Activated CD8-positive, alpha-beta T cell treated with anti-CD3 and anti-CD28 coated beads for 36 hours (primary cell): ENCODE data around the gene ASXL2. TPM values are rescaled to one million over a fixed set of nuclear protein-coding genes. Genes with fewer than 3 reads are reported as not detected.
A peak's percentile ranks its signal among the peaks of the same experiment; 100 is the strongest.

Experiments used
- ATAC-seq: fragments of 200-7000 bp; cut with Tn5 transposase; one replicate; pipeline ENCODE4 v1.10.0; 2021; ENCODE audit warnings: mild to moderate bottlenecking, moderate library complexity
- CTCF ChIA-PET: fragments of 350-600 bp; sonication (Branson Sonifier 250); formaldehyde crosslinking; loops from one replicate; lab custom pipeline; 2021; ENCODE audit warnings: antibody characterized with exemption; lab: Charles Lee
- POLR2A ChIA-PET: fragments of 350-600 bp; sonication (Branson Sonifier 250); formaldehyde crosslinking; loops from one replicate; lab custom pipeline; 2021; ENCODE audit warnings: antibody characterized with exemption; lab: Charles Lee
- DNase-seq: peaks from one replicate; pipeline ENCODE4 v3.0.0-alpha.2; 2020
- H3K27ac Mint-ChIP-seq: one replicate; pipeline ENCODE4 v1.8.0; 2021; ENCODE audit warnings: mild to moderate bottlenecking, mixed read lengths
- H3K27me3 Mint-ChIP-seq: one replicate; pipeline ENCODE4 v1.8.0; 2021; ENCODE audit warnings: mixed read lengths
- H3K36me3 Mint-ChIP-seq: one replicate; pipeline ENCODE4 v1.8.0; 2021; ENCODE audit warnings: low read depth, mixed read lengths
- H3K4me1 Mint-ChIP-seq: one replicate; pipeline ENCODE4 v1.8.0; 2021; ENCODE audit warnings: low read depth, mixed read lengths
- H3K4me3 Mint-ChIP-seq: one replicate; pipeline ENCODE4 v1.8.0; 2021; ENCODE audit warnings: mild to moderate bottlenecking, moderate library complexity, mixed read lengths
- H3K9me3 Mint-ChIP-seq: one replicate; pipeline ENCODE4 v1.8.0; 2021; ENCODE audit warnings: mixed read lengths
- intact Hi-C: fragments of 100-400 bp; cut with micrococcal nuclease; formaldehyde crosslinking; loops from one replicate; pipeline ENCODE4 v1.10.0; 2022
- total RNA-seq, 2 experiments: library from RNA; stranded (reverse); gene quantifications; one replicate each; pipeline ENCODE4 v1.2.3, GENCODE V29; 2021
- TF ChIP-seq, protein P1 (sequence below): fragments of 200-600 bp; IDR thresholded peaks from one replicate; pipeline ENCODE4 v1.8.0; 2022; ENCODE audit warnings: antibody characterized with exemption, mild to moderate bottlenecking

ASXL2 gene
- total RNA-seq, 2 experiments from 2014 or later, result 42.5 to 42.8 TPM

DNA sequence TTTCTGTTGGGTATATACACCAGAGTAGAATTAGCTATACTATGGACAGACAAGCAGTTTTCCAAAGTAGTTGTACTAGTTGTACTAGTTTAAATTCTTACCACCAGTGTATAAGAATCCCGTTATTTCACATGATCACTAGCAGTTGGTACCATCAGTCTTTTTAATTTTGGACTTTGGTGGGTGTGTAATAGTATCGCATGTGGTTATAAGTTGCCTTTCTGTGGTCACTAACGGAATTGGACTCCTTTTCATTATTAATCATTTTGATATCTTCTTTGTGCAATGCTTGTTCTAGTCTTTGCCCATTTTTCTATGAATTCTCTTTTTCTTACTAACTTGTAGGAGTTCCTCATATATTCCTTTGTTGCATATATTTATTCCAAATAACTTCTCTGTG is 89.8 kb downstream of the ASXL2 start:
- peak overlapping the region; percentile 82 for H3K27ac Mint-ChIP-seq
- intact Hi-C loops, result no loop called here
- POLR2A ChIA-PET, result interaction anchor here (1.3 to 1.5 kb wide), 3 partner anchors 9 to 409 kb away, joined by 3 to 5 read pairs (median 4); no protein-coding TSS in a partner anchor
- H3K4me3 Mint-ChIP-seq, result peak overlapping the region; percentile 34
- peaks cover 45% of the 10 kb centered on the region for H3K36me3 Mint-ChIP-seq
- TF ChIP-seq, protein P1, sequence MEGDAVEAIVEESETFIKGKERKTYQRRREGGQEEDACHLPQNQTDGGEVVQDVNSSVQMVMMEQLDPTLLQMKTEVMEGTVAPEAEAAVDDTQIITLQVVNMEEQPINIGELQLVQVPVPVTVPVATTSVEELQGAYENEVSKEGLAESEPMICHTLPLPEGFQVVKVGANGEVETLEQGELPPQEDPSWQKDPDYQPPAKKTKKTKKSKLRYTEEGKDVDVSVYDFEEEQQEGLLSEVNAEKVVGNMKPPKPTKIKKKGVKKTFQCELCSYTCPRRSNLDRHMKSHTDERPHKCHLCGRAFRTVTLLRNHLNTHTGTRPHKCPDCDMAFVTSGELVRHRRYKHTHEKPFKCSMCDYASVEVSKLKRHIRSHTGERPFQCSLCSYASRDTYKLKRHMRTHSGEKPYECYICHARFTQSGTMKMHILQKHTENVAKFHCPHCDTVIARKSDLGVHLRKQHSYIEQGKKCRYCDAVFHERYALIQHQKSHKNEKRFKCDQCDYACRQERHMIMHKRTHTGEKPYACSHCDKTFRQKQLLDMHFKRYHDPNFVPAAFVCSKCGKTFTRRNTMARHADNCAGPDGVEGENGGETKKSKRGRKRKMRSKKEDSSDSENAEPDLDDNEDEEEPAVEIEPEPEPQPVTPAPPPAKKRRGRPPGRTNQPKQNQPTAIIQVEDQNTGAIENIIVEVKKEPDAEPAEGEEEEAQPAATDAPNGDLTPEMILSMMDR, result no peak
- peaks cover 48% of the 10 kb centered on the region for H3K4me1 Mint-ChIP-seq
- peak; percentile 64 for ATAC-seq
- CTCF ChIA-PET, result interaction anchor here (1.1 to 2.5 kb wide), 4 partner anchors 9 to 64 kb away, joined by 3 to 11 read pairs (median 4); no protein-coding TSS in a partner anchor
- DNase-seq, result no peak
- H3K9me3 Mint-ChIP-seq, result no peaks in the 10 kb centered on the region
- no peaks in the 10 kb centered on the region for H3K27me3 Mint-ChIP-seq

DNA sequence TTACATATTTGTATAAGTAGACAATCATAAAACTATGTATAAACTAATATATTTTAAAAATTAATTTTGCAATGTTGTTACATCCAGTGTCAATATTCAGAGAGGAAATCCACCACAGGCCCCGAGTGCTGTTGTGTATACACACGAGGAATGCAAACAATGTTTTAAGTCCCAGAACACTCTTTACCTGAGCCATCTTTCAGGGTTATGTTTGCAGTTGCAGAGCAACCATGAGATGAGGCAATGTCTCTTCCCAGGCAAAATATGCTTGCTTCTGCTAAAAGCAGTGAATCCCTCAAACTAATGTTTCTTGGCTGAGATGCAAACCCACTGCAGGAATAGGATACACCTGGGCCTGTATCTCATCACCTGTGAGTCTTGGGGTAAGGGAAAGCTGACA is 91.3 kb downstream of the ASXL2 start:
- Mint-ChIP-seq H3K4me1 (peaks cover 44% of the 10 kb centered on the region), H3K4me3 (no peak overlapping the region), H3K9me3 (no peaks in the 10 kb centered on the region)

DNA sequence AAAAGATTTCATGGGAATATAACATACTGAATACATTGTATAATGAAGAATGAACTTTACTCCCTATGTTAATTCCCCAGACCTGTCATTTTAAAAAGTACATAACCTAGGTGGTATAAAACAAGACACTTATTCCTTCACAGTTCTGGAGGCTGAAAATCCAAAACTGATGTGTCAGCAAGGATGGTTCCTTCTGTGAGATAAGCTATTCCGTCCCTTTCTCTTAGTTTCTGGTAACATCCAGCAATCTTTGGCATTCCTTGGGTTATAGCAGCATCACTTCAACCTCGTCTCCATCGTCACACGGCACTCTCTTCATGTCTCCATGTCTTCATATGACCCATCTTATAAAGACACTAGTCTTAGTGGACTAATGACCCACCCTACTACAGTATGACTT is 93.9 kb downstream of the ASXL2 start:
- no peak overlapping the region for H3K4me3 Mint-ChIP-seq
- peaks cover 24% of the 10 kb centered on the region for H3K36me3 Mint-ChIP-seq
- DNase-seq (no peak), ATAC-seq (no peak)
- no peaks in the 10 kb centered on the region for H3K9me3 Mint-ChIP-seq
- ChIA-PET CTCF (interaction anchor here (1.7 kb wide), 1 partner anchor 40 kb away, joined by 3 read pairs; no protein-coding TSS in a partner anchor), POLR2A (interaction anchor here (0.6 to 1.0 kb wide), 3 partner anchors 13 to 43 kb away, joined by 3 to 4 read pairs (median 3); no protein-coding TSS in a partner anchor)
- peaks cover 23% of the 10 kb centered on the region for H3K4me1 Mint-ChIP-seq
- intact Hi-C loops, result no loop called here
- TF ChIP-seq, protein P1, result no peak
- no peaks in the 10 kb centered on the region for H3K27me3 Mint-ChIP-seq
- no peak overlapping the region for H3K27ac Mint-ChIP-seq

More for the DNA sequence above, 91.3 kb downstream of the ASXL2 start:
- ATAC-seq (no peak), DNase-seq (no peak)
- TF ChIP-seq, protein P1, result no peak
- intact Hi-C loops, result no loop called here
- ChIA-PET POLR2A (no interaction called here), CTCF (no interaction called here)
- no peaks in the 10 kb centered on the region for H3K27me3 Mint-ChIP-seq
- H3K27ac Mint-ChIP-seq, result no peak overlapping the region
- H3K36me3 Mint-ChIP-seq, result peaks cover 41% of the 10 kb centered on the region

DNA sequence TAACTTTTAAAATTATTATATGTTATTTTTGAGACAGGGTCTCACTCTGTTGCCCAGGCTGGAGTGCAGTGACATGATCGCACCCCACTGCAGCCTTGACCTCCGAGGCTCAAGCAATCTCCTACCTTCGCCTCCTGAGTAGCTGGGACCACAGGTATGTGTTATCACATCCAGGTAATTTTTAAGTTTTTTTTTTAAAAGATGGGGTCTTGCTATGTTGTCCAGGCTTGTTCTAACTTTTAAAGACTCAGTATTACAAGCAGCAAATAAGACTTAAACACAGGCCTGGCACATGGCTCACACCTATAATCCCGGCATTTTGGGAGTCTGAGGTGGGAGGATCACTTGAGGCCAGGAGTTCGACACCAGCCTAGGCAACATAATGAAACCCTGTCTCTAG is 101.2 kb downstream of the ASXL2 start:
- CTCF ChIA-PET, result interaction anchor here (2.4 kb wide), 1 partner anchor 74 kb away, joined by 6 read pairs; no protein-coding TSS in a partner anchor

DNA sequence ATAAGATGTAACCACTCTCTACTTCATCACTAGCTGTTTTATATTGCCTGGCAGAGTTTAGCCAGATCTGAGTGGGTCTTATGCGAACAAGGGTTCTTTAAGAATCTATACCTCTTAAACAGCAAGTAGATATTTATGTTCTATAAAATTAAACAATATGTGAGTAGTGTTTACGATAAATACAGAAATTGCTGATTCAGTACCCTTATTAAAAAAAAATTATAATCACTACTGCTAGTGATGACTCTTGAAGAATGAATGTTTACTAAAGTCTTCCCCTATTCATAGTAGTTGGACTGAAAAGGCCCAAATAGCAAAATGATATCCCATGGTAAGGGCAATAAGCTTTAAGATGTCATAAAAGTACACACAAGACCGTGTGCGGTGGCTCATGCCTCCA is 106.2 kb downstream of the ASXL2 start:
- intact Hi-C loops, result no loop called here
- TF ChIP-seq, protein P1, result no peak
- no peak overlapping the region for H3K27ac Mint-ChIP-seq
- no peaks in the 10 kb centered on the region for H3K9me3 Mint-ChIP-seq
- ChIA-PET POLR2A (interaction anchor here (0.9 kb wide), 1 partner anchor 178 kb away, joined by 3 read pairs; no protein-coding TSS in a partner anchor), CTCF (no interaction called here)
- DNase-seq (no peak), ATAC-seq (no peak)
- peaks cover 20% of the 10 kb centered on the region for H3K4me1 Mint-ChIP-seq
- no peaks in the 10 kb centered on the region for H3K27me3 Mint-ChIP-seq
- H3K4me3 Mint-ChIP-seq, result no peak overlapping the region
- peaks cover 37% of the 10 kb centered on the region for H3K36me3 Mint-ChIP-seq

More for the DNA sequence above, 101.2 kb downstream of the ASXL2 start:
- Mint-ChIP-seq H3K27me3 (no peaks in the 10 kb centered on the region), H3K4me1 (peaks cover 22% of the 10 kb centered on the region), H3K27ac (no peak overlapping the region), H3K9me3 (no peaks in the 10 kb centered on the region), H3K4me3 (no peak overlapping the region), H3K36me3 (peaks cover 20% of the 10 kb centered on the region)
- TF ChIP-seq, protein P1, result no peak
- POLR2A ChIA-PET, result interaction anchor here (0.9 to 1.6 kb wide), 3 partner anchors 20 to 27 kb away, joined by 3 to 5 read pairs (median 3); no protein-coding TSS in a partner anchor
- DNase-seq (no peak), ATAC-seq (no peak)
- intact Hi-C loops, result no loop called here
